Transverse colon (tissue), 4 donors: ENCODE measurements around the gene C4orf51.

Experiments
- EP300 ChIP-seq: sonication (generic); formaldehyde crosslinking; IDR thresholded peaks from one replicate; pipeline ENCODE4 v1.6.1; 2017; ENCODE audit warnings: antibody characterized with exemption, low read depth
- POLR2A ChIP-seq: fragments of 450-650 bp; IDR thresholded peaks from one replicate; pipeline ENCODE4 v1.6.1; 2016; ENCODE audit warnings: antibody characterized with exemption, mild to moderate bottlenecking, moderate library complexity
- POLR2AphosphoS5 ChIP-seq, 3 donors: sonication (generic); formaldehyde crosslinking; IDR thresholded peaks; one replicate each; pipeline ENCODE4 v1.6.1; 2016; ENCODE audit warnings: antibody characterized with exemption in 3 of 3
- TF ChIP-seq, protein P1 (sequence below), 5 experiments: fragments of 200-600 bp in 3 of 5; fragments of 450-650 bp in 2 of 5; sonication (generic) in 3 of 5; IDR thresholded peaks; 1 replicate in 2 of 5; 2 replicates in 3 of 5; pipeline ENCODE4 v1.5.1; 2016 to 2017; ENCODE audit warnings: antibody characterized with exemption in 5 of 5, inconsistent platforms in 3 of 5, mild to moderate bottlenecking in 2 of 5, moderate library complexity in 1 of 5

DNA sequence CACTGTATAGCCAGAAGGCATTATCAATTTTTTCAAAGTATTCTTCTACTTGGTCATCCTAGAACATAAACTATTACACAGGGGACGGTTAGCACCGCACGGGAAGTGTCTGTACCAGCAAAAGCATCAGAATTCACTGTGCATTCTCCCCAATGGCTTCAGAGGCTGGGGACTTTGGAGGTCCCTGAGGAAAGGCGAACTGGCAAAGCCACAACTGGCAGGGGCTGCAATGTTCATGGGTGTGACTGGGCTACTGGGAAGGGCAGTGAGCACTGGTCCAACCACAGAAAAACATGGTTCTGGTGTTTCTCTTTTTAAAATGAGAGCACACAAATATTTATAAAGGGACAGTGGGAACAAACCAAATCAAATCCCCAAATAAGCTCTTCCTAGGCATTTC lies 83.5 kb downstream of the C4orf51 start:
- TF ChIP-seq, protein P1, sequence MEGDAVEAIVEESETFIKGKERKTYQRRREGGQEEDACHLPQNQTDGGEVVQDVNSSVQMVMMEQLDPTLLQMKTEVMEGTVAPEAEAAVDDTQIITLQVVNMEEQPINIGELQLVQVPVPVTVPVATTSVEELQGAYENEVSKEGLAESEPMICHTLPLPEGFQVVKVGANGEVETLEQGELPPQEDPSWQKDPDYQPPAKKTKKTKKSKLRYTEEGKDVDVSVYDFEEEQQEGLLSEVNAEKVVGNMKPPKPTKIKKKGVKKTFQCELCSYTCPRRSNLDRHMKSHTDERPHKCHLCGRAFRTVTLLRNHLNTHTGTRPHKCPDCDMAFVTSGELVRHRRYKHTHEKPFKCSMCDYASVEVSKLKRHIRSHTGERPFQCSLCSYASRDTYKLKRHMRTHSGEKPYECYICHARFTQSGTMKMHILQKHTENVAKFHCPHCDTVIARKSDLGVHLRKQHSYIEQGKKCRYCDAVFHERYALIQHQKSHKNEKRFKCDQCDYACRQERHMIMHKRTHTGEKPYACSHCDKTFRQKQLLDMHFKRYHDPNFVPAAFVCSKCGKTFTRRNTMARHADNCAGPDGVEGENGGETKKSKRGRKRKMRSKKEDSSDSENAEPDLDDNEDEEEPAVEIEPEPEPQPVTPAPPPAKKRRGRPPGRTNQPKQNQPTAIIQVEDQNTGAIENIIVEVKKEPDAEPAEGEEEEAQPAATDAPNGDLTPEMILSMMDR (IDR thresholded peaks at IDR 0.05), result no peak
- TF ChIP-seq POLR2A (no peak), EP300 (no peak), POLR2AphosphoS5 (IDR thresholded peaks at IDR 0.05) (no peak)
